ENCODE results near the gene FBXO40.

- TF ChIP-seq CTCF (conservative IDR thresholded peaks at IDR 0.05; ENCODE audit: low read depth, low read length) (no peak), EZH2 (IDR thresholded peaks at IDR 0.05; ENCODE audit: low read length, unreplicated experiment) (no peak)
Observed at GRCh38 chr3:121626495-121626894, 33.3 kb downstream of the FBXO40 start.

All from PC-3 (cell line).